WERI-Rb-1 (cell line): ENCODE data around the gene LMAN2L.

Source experiments
- DNase-seq: peaks from one replicate; pipeline ENCODE4 v3.0.0-alpha.2; 2020
- H3K27ac ChIP-seq: fragments of 250-450 bp; sonication (Bioruptor Pico); 2 replicates; pipeline ENCODE4 v1.5.1; 2020; ENCODE audit warnings: mild to moderate bottlenecking, moderate library complexity
- H3K27me3 ChIP-seq: fragments of 250-450 bp; sonication (Bioruptor Pico); 2 replicates; pipeline ENCODE4 v1.5.1; 2021; ENCODE audit warnings: mild to moderate bottlenecking, low read depth, moderate library complexity; ENCODE audit not compliant: insufficient read depth, severe bottlenecking
- H3K36me3 ChIP-seq: fragments of 250-450 bp; sonication (Bioruptor Pico); 2 replicates; pipeline ENCODE4 v1.5.1; 2020; ENCODE audit warnings: mild to moderate bottlenecking, moderate library complexity
- H3K4me3 ChIP-seq: 2 replicates; pipeline ENCODE4 v1.5.1; 2011; ENCODE audit warnings: low read depth, mild to moderate bottlenecking, control low read depth, low read length
- H3K9me3 ChIP-seq: fragments of 250-450 bp; sonication (Bioruptor Pico); 2 replicates; pipeline ENCODE4 v1.5.1; 2021; ENCODE audit warnings: mild to moderate bottlenecking, moderate library complexity; ENCODE audit not compliant: severe bottlenecking
- TF ChIP-seq, protein P1 (sequence below): IDR thresholded peaks from 2 replicates; pipeline ENCODE4 v1.5.1; 2011; ENCODE audit warnings: low read depth, mild to moderate bottlenecking, control low read depth, inconsistent platforms, low read length

The LMAN2L gene

DNA sequence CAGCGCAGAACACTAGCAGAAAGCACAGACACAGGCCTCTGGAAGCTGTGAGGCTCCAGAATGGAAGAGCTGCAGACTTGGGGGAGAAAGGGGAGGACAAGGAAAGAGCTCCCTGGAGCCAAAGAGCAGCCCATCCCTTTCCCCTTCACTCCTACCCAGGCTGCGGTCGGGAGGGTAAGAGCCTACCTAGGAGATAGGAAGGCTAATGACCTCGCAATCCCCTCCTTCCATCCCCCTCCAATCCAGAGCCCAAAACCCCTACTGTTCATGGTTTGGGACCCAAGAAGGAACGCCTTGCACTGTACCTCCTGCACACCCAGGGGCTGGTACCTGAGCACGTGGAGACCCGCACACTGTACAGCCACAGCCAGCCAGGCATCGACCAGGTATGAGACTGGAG is 39.8 kb downstream of the LMAN2L start:
- no peak for DNase-seq
- H3K27ac ChIP-seq = no peak overlapping the region
- H3K9me3 ChIP-seq = no peaks in the 10 kb centered on the region
- H3K36me3 ChIP-seq = peaks cover 4% of the 10 kb centered on the region
- H3K4me3 ChIP-seq = no peak overlapping the region
- no peaks in the 10 kb centered on the region for H3K27me3 ChIP-seq
- TF ChIP-seq, protein P1, sequence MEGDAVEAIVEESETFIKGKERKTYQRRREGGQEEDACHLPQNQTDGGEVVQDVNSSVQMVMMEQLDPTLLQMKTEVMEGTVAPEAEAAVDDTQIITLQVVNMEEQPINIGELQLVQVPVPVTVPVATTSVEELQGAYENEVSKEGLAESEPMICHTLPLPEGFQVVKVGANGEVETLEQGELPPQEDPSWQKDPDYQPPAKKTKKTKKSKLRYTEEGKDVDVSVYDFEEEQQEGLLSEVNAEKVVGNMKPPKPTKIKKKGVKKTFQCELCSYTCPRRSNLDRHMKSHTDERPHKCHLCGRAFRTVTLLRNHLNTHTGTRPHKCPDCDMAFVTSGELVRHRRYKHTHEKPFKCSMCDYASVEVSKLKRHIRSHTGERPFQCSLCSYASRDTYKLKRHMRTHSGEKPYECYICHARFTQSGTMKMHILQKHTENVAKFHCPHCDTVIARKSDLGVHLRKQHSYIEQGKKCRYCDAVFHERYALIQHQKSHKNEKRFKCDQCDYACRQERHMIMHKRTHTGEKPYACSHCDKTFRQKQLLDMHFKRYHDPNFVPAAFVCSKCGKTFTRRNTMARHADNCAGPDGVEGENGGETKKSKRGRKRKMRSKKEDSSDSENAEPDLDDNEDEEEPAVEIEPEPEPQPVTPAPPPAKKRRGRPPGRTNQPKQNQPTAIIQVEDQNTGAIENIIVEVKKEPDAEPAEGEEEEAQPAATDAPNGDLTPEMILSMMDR = no peak

GRCh38 chr2:96699621-96700020 is 40.2 kb downstream of the LMAN2L start:
- Histone ChIP-seq H3K36me3 (peaks cover under 1% of the 10 kb centered on the region; the same call in 1 of the 2 replicates), H3K9me3 (no peaks in the 10 kb centered on the region), H3K27me3 (no peaks in the 10 kb centered on the region), H3K27ac (no peak overlapping the region), H3K4me3 (no peak overlapping the region)
- DNase-seq = no peak
- TF ChIP-seq, protein P1 = no peak

GRCh38 chr2:96699021-96699420 is 40.8 kb downstream of the LMAN2L start:
- Histone ChIP-seq H3K27me3 (no peaks in the 10 kb centered on the region), H3K9me3 (no peaks in the 10 kb centered on the region), H3K36me3 (no peaks in the 10 kb centered on the region), H3K4me3 (no peak overlapping the region), H3K27ac (no peak overlapping the region)
- TF ChIP-seq, protein P1 = no peak
- no peak for DNase-seq

DNA sequence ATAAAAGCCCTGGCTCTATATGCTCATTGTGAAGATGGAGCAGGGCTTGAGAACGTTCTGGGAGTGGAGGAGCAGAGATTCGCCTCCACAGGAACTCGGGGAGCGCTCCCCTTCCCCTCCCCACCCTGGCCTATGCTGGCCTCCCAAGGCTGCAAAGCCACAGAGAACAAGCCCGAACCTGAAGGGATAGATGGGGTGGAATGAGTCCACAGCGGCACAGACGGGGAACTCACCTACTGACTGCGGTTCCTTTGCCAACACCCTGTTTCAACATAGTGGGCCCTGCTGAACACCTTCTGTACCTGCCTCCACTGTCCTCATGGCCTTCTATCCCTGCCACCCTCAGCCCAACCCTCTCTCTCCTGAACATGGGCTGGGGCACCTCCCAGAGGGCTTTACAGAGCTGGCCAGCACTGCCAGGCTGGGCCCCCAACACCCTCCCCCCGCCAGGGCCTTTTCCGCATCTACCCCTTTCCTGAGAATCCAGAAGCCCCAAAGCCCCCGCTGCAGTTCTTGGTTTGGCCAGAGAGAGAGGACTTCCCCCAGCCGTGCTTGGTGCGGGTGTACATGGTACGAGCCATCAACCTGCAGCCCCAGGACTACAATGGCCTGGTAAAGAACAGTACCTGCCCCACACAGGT is 41.5 kb downstream of the LMAN2L start:
- Histone ChIP-seq H3K9me3 (no peaks in the 10 kb centered on the region), H3K27ac (no peak overlapping the region), H3K36me3 (no peaks in the 10 kb centered on the region), H3K4me3 (no peak overlapping the region), H3K27me3 (no peaks in the 10 kb centered on the region)
- DNase-seq = no peak
- TF ChIP-seq, protein P1 = no peak

- TF ChIP-seq, protein P1 = no peak
- no peak overlapping the region for H3K4me3 ChIP-seq
These were observed 42.4 kb downstream of the LMAN2L start for GRCh38 chr2:96697476-96697875.

DNA sequence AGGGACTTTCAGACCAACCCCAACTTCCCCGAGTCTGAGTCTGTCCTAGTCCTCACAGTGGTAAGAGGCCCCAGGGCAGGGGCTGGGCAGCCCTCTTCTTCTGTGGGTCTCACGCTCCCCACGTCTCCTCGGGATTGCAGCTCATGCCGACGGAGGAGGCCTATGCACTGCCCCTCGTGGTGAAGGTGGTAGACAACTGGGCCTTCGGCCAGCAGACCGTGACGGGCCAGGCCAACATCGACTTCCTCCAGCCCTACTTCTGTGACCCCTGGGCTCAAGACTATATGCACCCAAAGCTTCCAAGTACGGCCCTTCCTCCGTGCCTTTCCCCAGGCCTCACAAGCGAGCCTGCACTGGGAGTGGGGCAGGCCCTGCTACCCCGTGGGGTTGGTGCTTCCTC is 44.3 kb downstream of the LMAN2L start:
- Histone ChIP-seq H3K27ac (no peak overlapping the region), H3K27me3 (no peaks in the 10 kb centered on the region), H3K9me3 (no peaks in the 10 kb centered on the region), H3K4me3 (no peak overlapping the region), H3K36me3 (no peaks in the 10 kb centered on the region)
- DNase-seq = no peak
- TF ChIP-seq, protein P1 = no peak

More at GRCh38 chr2:96697476-96697875, 42.4 kb downstream of the LMAN2L start:
- DNase-seq = no peak
- Histone ChIP-seq H3K27ac (no peak overlapping the region), H3K36me3 (no peaks in the 10 kb centered on the region), H3K27me3 (no peaks in the 10 kb centered on the region), H3K9me3 (no peaks in the 10 kb centered on the region)
